DLD1 (cell line): ENCODE data around the gene FRMD8.
"Not testable (repeated sequence)": the region's sequence is repeated elsewhere in the genome, so short reads cannot be mapped to it uniquely, and the experiment has no call there.

ENCODE experiments used
- in situ Hi-C: cut with HindIII; loops from 2 replicates; pipeline ENCODE4 v1.10.0; 2017; ENCODE audit warnings: low sequenced_read_pairs

FRMD8 gene

DNA sequence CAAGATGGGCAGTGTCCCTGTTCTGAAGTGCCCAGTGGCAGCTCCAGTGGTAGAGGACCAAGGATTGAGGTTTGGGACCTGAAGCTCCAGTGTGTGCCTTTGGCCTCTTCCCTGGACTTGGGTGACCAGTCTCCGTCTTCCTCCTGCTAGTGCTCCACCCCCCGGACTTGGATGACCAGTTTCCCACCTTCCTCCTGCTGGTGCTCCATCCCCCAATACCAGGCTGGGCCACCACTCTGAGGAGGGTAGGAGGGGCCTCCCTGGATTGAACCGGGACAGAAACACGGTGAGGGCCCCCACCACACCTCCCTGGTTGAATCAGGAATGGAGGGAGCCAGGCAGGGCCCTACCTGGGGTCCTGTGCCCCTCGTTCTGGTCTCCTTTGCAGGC is 25.2 kb downstream of the FRMD8 start:
- in situ Hi-C loops = no loop called here

- in situ Hi-C loops = no loop called here
These were observed 26.0 kb downstream of the FRMD8 start for GRCh38 chr11:65412271-65413076.

GRCh38 chr11:65413077-65413664 is 26.7 kb downstream of the FRMD8 start:
- in situ Hi-C loops = not testable (repeated sequence)

DNA sequence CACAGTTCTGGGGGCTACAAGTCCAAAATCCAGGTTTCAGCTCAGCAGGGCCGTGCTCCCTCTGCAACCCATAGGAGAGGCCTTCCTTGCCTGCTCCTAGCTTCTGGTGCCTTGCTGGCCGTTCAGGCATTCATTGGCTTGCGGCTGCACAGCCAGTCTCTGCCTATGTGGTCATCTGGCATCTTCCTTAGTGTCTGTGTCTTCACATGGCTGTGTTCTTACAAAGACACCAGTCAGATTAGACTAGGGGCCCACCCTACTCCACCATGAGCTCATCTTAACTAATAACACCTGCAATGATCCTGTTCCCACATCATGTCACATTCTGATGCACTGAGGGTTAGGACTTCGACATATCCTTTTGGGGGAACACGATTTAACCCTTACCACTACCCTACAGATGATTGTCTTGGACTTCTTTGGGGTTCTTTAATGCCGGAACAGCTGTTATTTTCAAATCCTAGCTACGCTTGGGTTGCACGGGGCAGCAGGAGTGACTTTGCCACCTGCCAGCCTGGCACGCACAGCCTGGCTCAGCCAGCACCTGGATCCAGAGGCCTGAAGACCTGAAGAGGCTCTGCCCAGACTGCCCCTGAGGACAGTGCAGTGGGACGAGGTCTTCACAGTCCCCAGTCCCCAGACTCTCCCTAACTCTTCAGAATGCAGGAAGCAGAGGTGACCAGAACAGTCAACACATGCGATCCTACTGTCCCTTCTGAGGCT is 28.5 kb downstream of the FRMD8 start:
- in situ Hi-C loops = no loop called here

DNA sequence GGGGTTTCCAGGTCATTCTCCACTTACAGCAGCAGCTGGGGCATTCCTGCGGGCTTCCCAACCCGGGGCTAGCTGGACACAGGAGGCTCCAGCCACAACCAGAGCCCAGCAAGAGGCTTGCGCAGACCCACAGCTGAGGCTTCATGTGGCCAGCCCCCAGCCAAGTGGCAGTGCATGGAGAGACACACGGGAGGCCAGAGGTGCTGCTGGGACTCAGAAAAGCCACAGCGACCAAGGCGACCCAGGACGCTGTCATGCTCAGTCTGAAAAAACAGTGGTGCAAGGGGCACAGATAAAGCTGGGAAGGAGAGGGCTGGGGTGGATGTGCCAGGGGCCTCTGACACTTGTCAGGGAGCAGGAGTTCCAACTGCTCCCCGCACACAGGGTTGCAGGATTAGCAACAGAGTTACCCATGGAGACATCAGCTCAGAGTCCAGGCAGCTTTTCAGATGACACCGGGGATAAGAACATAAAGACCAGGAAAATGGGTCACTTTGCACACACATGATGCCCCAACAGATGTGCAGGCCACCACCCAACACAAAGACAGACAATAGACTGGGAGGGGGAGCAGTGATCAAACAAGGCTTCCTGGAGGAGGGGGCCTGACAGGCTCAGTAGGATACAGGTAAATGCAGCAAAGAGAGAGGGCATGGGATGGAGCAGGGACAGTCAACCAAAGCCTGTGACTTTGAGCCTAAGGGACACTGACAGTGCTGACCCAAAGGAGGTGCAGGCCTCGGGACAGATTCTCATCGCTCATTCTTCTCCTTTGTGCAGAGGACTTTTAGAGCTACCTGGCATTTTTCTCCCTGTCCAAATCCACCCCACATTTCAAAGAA is 29.3 kb downstream of the FRMD8 start:
- in situ Hi-C loops = no loop called here

DNA sequence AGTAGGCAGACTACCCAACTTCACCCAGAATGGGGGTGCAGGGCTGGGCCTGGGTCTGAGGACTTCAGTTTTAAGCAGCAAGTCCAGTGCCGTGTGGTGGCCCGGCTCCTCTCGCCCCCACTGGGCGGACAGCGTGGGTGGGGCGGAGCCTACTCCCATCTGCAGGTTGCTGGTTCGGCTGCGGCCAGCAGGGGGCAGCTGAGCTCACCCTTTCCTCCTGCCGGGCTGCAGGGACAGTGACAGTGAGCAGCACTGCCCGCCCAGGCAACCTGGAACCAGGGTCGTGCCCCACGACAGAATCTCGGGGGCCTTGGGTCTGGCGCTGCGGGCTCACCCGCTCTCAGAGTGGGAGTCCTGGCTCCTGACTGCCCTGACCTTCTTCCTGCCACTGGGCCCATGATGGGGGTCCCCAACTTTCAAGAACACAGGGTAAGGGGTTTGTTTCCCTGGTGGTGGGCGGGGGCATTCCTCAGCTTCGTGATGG is 29.9 kb downstream of the FRMD8 start:
- in situ Hi-C loops = no loop called here

DNA sequence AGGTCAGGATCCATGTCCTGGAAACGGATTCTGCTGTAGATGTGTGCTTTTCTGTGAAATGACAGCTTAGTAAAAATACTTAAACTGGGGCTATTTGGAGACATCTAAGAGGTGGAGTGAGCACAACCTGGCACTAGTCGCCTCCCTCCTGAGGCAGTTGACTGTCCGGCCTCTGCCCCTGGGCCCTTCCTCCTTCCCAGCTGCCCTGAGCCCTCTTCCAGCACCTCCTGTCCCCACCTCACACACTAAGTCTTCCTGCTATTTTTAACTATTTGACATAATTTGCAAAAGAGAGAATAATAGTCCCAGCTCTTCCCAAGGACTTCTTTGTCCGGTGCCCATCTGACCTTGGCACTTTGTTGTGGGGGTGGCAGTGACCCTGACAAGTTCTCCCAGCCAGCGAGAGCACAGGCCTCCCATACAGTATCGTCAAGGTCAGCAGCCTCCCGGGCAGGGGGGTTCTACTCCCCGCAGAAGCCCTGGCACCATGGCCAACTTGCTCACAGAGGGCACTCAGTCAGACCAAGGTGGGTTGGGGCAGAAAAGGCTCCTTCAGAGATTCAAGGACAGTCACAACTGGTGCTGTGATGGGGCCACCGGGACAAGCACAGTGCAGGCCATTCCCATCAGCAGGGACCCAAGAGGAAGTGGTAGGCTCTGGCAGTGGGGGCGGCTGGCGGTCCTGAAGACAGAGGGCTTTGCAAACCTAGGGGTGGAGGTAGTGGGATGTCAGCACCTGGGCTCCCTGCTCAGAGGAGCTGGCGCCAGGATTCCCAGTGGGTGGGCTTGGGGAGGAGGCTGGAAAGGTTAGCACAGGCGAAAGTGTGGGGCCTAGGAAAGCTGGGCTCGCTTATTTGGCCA is 30.6 kb downstream of the FRMD8 start:
- in situ Hi-C loops = no loop called here

GRCh38 chr11:65417702-65418430 is 31.4 kb downstream of the FRMD8 start:
- in situ Hi-C loops = no loop called here

- in situ Hi-C loops = no loop called here
These were observed 31.9 kb downstream of the FRMD8 start for GRCh38 chr11:65418431-65418680.

DNA sequence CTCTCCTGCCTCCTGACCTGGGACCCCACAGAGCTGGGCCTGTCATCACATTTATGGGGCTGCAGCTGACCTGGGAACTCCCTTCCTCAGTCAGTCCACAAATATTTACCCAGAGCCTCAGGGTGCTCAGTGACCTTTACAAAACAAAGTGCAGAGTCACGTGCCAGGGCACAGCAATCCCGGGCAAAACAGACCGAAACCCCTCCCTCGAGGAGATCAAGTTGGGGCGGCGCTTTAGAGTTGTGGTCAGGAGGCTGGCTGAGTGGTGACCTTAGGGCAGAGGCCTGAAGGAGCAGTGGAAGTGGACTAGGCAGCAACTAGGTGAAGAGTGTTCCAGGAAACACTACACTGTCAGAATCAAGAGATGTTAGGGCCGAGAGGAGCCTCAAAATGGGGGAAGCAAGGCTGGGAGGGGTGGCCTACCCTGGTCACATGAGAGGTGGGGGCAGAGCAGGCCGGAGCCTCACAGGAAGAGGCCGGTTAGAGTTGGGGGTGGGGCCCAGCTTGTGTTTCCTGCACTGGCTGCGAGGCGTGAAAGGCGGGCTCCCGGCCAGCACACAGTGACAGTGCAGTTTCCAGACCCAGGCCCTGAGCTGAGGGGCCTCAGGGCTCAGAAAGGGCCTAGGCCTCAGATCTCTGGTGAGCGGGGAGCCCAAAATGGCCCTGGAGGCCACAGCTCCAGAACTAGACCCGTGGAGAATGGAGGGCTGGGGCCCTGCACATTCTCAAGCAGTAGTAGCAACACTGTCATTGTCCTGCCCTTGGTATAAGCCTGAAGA is 32.4 kb downstream of the FRMD8 start:
- in situ Hi-C loops = no loop called here

GRCh38 chr11:65419460-65419771 is 33.0 kb downstream of the FRMD8 start:
- in situ Hi-C loops = no loop called here

GRCh38 chr11:65419772-65420481 is 33.5 kb downstream of the FRMD8 start:
- in situ Hi-C loops = loop anchor here (10.0 kb wide), 1 partner anchor 75 kb away; the partner anchor contains the start of gene MALAT1

DNA sequence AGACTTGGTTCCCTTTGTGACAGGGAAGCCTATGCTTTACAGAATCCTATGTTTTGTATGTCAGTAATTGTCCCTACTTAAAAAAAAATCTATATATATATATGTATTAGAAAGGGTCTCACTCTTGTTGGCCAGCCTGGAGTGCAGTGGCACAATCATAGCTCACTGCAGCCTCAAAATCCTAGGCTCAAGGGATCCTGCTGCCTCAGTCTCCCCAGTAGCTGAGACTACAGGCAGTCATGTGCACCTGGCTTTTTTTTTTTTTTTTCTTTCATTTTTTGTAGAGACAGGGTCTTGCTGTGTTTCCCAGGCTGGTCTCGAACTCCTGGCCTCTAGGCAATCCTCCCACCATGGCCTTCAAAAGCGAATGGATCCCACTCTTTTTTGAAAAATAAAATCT is 34.1 kb downstream of the FRMD8 start:
- in situ Hi-C loops = loop anchor here (10.0 kb wide), 1 partner anchor 74 kb away; the partner anchor contains the start of gene MALAT1

DNA sequence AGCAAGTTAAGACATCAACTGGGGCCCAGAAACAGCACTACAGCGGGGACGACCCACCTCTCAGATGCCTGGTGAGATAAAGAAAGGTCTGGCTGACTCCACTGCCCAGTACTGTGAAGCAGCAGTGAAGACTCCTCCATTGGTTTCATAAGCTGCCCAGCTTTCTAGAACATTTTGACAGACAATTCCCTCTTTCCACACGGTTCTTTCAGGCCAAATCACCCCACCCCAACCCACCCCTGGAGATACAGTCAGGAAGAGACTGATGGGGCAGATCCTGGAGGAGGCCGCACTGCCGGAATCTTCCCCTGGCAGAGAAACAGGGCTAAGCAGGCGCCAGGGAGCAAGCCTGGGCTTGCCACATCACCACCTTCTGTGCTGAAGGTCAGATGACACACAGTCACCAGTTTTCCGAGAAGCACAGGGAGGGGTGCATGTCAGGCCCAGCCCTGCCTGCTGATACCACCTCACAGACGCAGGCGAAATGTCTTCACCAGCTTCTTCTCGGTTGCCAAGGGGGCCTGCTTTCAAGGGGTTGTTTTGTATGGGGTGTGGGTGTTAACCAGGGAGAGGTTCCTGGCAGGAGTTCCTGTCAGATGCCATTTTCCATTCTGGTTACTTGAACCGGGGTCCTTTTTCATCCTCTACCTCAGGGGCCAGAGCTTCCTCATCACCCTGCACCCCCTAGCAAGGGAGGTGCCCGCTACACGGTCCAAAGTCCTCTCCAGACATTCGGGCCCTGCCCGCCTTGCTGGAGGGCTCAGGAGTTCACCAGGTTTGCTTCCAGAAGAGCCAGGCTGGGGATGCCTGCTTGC is 34.7 kb downstream of the FRMD8 start:
- in situ Hi-C loops = loop anchor here (10.0 kb wide), 1 partner anchor 74 kb away; the partner anchor contains the start of gene MALAT1

DNA sequence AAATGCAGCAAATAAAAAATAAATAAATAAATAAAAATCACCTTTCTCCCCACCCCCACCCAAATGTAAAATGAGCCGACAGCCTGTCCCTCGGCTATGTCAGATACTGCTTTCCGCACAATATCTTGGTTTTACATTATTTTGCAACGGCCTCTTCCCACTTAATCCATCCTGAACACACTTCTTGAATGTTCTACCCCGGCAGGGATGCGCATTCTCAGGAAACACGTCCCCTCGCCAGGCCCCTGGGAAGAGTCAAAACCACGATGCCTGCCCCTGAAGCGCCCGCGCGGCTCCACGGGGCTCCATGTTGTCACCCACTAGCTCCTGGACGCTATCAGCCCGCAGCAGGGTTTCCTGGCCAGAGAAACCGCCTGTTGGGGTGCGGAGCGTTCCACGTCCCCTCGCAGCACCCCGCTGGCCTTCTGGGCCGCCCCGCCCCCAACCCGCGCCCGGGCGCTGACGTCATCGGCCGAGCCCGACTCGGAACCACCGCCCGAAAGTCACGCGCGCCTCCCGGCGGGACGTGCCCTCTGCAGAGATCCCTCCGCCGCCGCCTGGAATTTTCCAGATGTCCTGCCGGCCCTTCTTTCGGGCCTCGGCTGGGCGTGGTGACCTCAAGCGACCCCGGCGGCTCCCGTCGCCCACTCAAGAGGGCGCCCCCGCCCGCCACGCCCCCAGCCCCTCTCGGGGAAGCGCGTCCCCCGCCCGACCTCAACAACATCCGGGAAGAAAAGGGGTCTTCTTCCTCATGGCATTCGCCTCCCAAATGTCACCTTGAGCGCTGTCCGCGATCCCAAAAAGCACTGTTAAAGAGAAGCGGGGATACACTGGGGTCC is 35.6 kb downstream of the FRMD8 start:
- in situ Hi-C loops = loop anchor here (10.0 kb wide), 1 partner anchor 73 kb away; the partner anchor contains the start of gene MALAT1
